Neuronal stem cell (in vitro differentiated cells): Measurements from ENCODE around the gene BAD.

Source experiments
- DNase-seq: peaks from one replicate; pipeline ENCODE4 v3.0.0-alpha.2; 2013; ENCODE audit warnings: low spot score
- H2AFZ ChIP-seq: one replicate; pipeline ENCODE4 v1.6.1; 2013; ENCODE audit warnings: mild to moderate bottlenecking, low read length, inconsistent platforms
- H2AK5ac ChIP-seq: 2 replicates; pipeline ENCODE4 v1.6.1; 2013; ENCODE audit warnings: low read depth, mild to moderate bottlenecking, inconsistent platforms, low read length, moderate library complexity, mixed read lengths
- H2BK120ac ChIP-seq: 2 replicates; pipeline ENCODE4 v1.6.1; 2013; ENCODE audit warnings: low read depth, mild to moderate bottlenecking, inconsistent platforms, low read length, moderate library complexity, mixed read lengths
- H2BK12ac ChIP-seq: one replicate; pipeline ENCODE4 v1.6.1; 2013; ENCODE audit warnings: low read length, inconsistent platforms
- H2BK15ac ChIP-seq: 2 replicates; pipeline ENCODE4 v1.6.1; 2013; ENCODE audit warnings: mild to moderate bottlenecking, low read length, inconsistent platforms, mixed read lengths
- H2BK5ac ChIP-seq: one replicate; pipeline ENCODE4 v1.6.1; 2013; ENCODE audit warnings: inconsistent platforms, mild to moderate bottlenecking, low read length, moderate library complexity
- H3K14ac ChIP-seq: one replicate; pipeline ENCODE4 v1.6.1; 2013; ENCODE audit warnings: low read length, inconsistent platforms
- H3K18ac ChIP-seq: 2 replicates; pipeline ENCODE4 v1.6.1; 2013; ENCODE audit warnings: low read length, inconsistent platforms
- H3K23ac ChIP-seq: 2 replicates; pipeline ENCODE4 v1.6.1; 2013; ENCODE audit warnings: low read depth, mild to moderate bottlenecking, mixed read lengths, low read length, inconsistent platforms; ENCODE audit not compliant: poor library complexity
- H3K27ac ChIP-seq: replicated peaks from 3 replicates; pipeline ENCODE4 v1.5.1; 2013; ENCODE audit warnings: low read length, inconsistent platforms
- H3K27me3 ChIP-seq, 3 experiments: 2 replicates each; pipeline ENCODE4 v1.6.1; 2013; ENCODE audit warnings: low read length in 3 of 3, mild to moderate bottlenecking in 2 of 3, inconsistent platforms in 1 of 3, low read depth in 1 of 3, mixed read lengths in 1 of 3, moderate library complexity in 1 of 3; ENCODE audit not compliant: control insufficient read depth in 3 of 3, insufficient read depth in 3 of 3
- H3K36me3 ChIP-seq, 2 donors: replicated peaks in 1 of 2; 2 replicates each; pipeline ENCODE4 v1.6.1; 2013; ENCODE audit warnings: low read length in 2 of 2; ENCODE audit not compliant: control insufficient read depth in 2 of 2, insufficient read depth in 2 of 2
- H3K4ac ChIP-seq: 2 replicates; pipeline ENCODE4 v1.6.1; 2013; ENCODE audit warnings: inconsistent platforms, mild to moderate bottlenecking, low read length, moderate library complexity
- H3K4me1 ChIP-seq, 2 donors: 1 replicate in 1 of 2; 2 replicates in 1 of 2; pipeline ENCODE4 v1.6.1; 2013; ENCODE audit warnings: low read length in 2 of 2, low read depth in 1 of 2; ENCODE audit not compliant: control insufficient read depth in 2 of 2, insufficient read depth in 1 of 2
- H3K4me2 ChIP-seq: one replicate; pipeline ENCODE4 v1.6.1; 2013; ENCODE audit warnings: mild to moderate bottlenecking, low read length, inconsistent platforms; ENCODE audit not compliant: insufficient read depth, poor library complexity, severe bottlenecking
- H3K4me3 ChIP-seq, 2 donors: 2 replicates each; pipeline ENCODE4 v1.5.1; 2013; ENCODE audit warnings: low read length in 2 of 2, mild to moderate bottlenecking in 2 of 2, inconsistent platforms in 1 of 2, moderate library complexity in 1 of 2
- H3K79me1 ChIP-seq: one replicate; pipeline ENCODE4 v1.6.1; 2013; ENCODE audit warnings: low read depth, mild to moderate bottlenecking, inconsistent platforms, low read length, moderate library complexity
- H3K9ac ChIP-seq: one replicate; pipeline ENCODE4 v1.6.1; 2013; ENCODE audit warnings: mild to moderate bottlenecking, low read depth, low read length, inconsistent platforms; ENCODE audit not compliant: poor library complexity
- H3K9me3 ChIP-seq, 2 donors: replicated peaks in 1 of 2; 2 replicates each; pipeline versions ENCODE3 to v1.6.1; 2013; ENCODE audit warnings: low read length in 2 of 2, mild to moderate bottlenecking in 2 of 2, inconsistent platforms in 1 of 2, low read depth in 1 of 2, mixed read lengths in 1 of 2, moderate library complexity in 1 of 2; ENCODE audit not compliant: control insufficient read depth in 2 of 2, insufficient read depth in 1 of 2
- H4K8ac ChIP-seq: one replicate; pipeline ENCODE4 v1.6.1; 2013; ENCODE audit warnings: low read depth, mild to moderate bottlenecking, inconsistent platforms, low read length, moderate library complexity
- H4K91ac ChIP-seq: one replicate; pipeline ENCODE4 v1.6.1; 2013; ENCODE audit warnings: low read length, low read depth, mild to moderate bottlenecking, inconsistent platforms; ENCODE audit not compliant: poor library complexity
- WGBS, 2 donors: extraction: QIAGEN DNeasy Blood & Tissue Kit; methylation state at CpG; one replicate each; pipeline ENCODE4 v1.1.7; 2013; ENCODE audit warnings: missing lambda C conversion rate in 2 of 2, mixed read lengths in 1 of 2; ENCODE audit not compliant: insufficient read length in 2 of 2, insufficient replicate concordance in 1 of 2; ENCODE audit errors: extremely low coverage in 2 of 2; 5-methylcytosine and 5-hydroxymethylcytosine counted together

Gene BAD

GRCh38 chr11:64223001-64223651, 61.3 kb downstream of the BAD start:
- no peak overlapping the region for H3K4me3 ChIP-seq
- DNase-seq: no peak
- H4K91ac ChIP-seq: no peak overlapping the region
- H2BK5ac ChIP-seq: no peak overlapping the region
- WGBS, 2 donors: no CpG with 5 or more reads among the region's 24 CpGs
- no peak overlapping the region for H3K4me2 ChIP-seq
- H3K18ac ChIP-seq: no peak overlapping the region
- no peak overlapping the region for H3K4ac ChIP-seq
- no peak overlapping the region for H2BK12ac ChIP-seq
- H3K27ac ChIP-seq: no peak overlapping the region
- H2BK120ac ChIP-seq: no peak overlapping the region
- H3K79me1 ChIP-seq: peaks cover 7% of the 10 kb centered on the region
- H3K9me3 ChIP-seq: no peaks in the 10 kb centered on the region
- H3K23ac ChIP-seq: no peak overlapping the region
- no peak overlapping the region for H4K8ac ChIP-seq
- H3K27me3 ChIP-seq: no peaks in the 10 kb centered on the region
- peaks cover 10 to 27% of the 10 kb centered on the region in 2 donors for H3K36me3 ChIP-seq
- H2AK5ac ChIP-seq: no peak overlapping the region
- H3K4me1 ChIP-seq: peaks cover 11 to 17% of the 10 kb centered on the region in 2 donors
- H3K14ac ChIP-seq: no peak overlapping the region
- H2BK15ac ChIP-seq: no peak overlapping the region
- H2AFZ ChIP-seq: no peak overlapping the region
- peak overlapping the region; percentile 15 for H3K9ac ChIP-seq

GRCh38 chr11:64222651-64223000, 61.8 kb downstream of the BAD start:
- Histone ChIP-seq H4K91ac (no peak overlapping the region), H2BK5ac (no peak overlapping the region), H3K79me1 (peaks cover 7% of the 10 kb centered on the region), H3K23ac (no peak overlapping the region), H2BK120ac (no peak overlapping the region), H3K4ac (no peak overlapping the region), H2AFZ (no peak overlapping the region), H3K14ac (no peak overlapping the region), H3K27ac (no peak overlapping the region), H2AK5ac (no peak overlapping the region), H3K4me1 (peaks cover 11 to 17% of the 10 kb centered on the region in 2 donors), H3K18ac (no peak overlapping the region), H3K4me3 (no peak overlapping the region), H3K9ac (no peak overlapping the region), H3K36me3 (peaks cover 10 to 27% of the 10 kb centered on the region in 2 donors), H2BK15ac (no peak overlapping the region), H3K9me3 (no peaks in the 10 kb centered on the region), H2BK12ac (no peak overlapping the region), H3K4me2 (no peak overlapping the region), H4K8ac (no peak overlapping the region), H3K27me3 (no peaks in the 10 kb centered on the region)
- no CpG with 5 or more reads among the region's 9 CpGs for WGBS, 2 donors
- DNase-seq: no peak

GRCh38 chr11:64220798-64221197, 63.7 kb downstream of the BAD start:
- no peak overlapping the region for H4K8ac ChIP-seq
- H2AK5ac ChIP-seq: no peak overlapping the region
- no peak overlapping the region for H3K9ac ChIP-seq
- peak overlapping the region; percentile 33 for H2BK12ac ChIP-seq
- DNase-seq: no peak
- H3K14ac ChIP-seq: no peak overlapping the region
- no CpG with 5 or more reads among the region's 14 CpGs for WGBS, 2 donors
- no peak overlapping the region for H2BK5ac ChIP-seq
- no peaks in the 10 kb centered on the region for H3K27me3 ChIP-seq
- H2BK120ac ChIP-seq: no peak overlapping the region
- H2BK15ac ChIP-seq: no peak overlapping the region
- H3K9me3 ChIP-seq: no peaks in the 10 kb centered on the region
- no peak overlapping the region for H3K4me2 ChIP-seq
- H3K23ac ChIP-seq: no peak overlapping the region
- no peak overlapping the region for H4K91ac ChIP-seq
- no peak overlapping the region for H3K4ac ChIP-seq
- no peak overlapping the region for H3K4me3 ChIP-seq
- no peak overlapping the region for H3K27ac ChIP-seq
- H3K36me3 ChIP-seq: peaks cover 10 to 27% of the 10 kb centered on the region in 2 donors
- H3K79me1 ChIP-seq: peaks cover 4% of the 10 kb centered on the region
- H3K4me1 ChIP-seq: peaks cover 5 to 7% of the 10 kb centered on the region in 2 donors
- H2AFZ ChIP-seq: no peak overlapping the region
- no peak overlapping the region for H3K18ac ChIP-seq

GRCh38 chr11:64220271-64220670, 64.2 kb downstream of the BAD start:
- peak overlapping the region; percentile 50 for H3K9ac ChIP-seq
- H2BK12ac ChIP-seq: no peak overlapping the region
- H3K27ac ChIP-seq: no peak overlapping the region
- no peaks in the 10 kb centered on the region for H3K9me3 ChIP-seq
- H3K4ac ChIP-seq: no peak overlapping the region
- no peak overlapping the region for H2BK120ac ChIP-seq
- H3K4me3 ChIP-seq: no peak overlapping the region
- no peak overlapping the region for H3K4me2 ChIP-seq
- H3K14ac ChIP-seq: no peak overlapping the region
- no CpG with 5 or more reads among the region's 17 CpGs for WGBS, 2 donors
- H2BK15ac ChIP-seq: no peak overlapping the region
- peaks cover 10 to 27% of the 10 kb centered on the region in 2 donors for H3K36me3 ChIP-seq
- H3K27me3 ChIP-seq: no peaks in the 10 kb centered on the region
- no peak overlapping the region for H4K8ac ChIP-seq
- H2AFZ ChIP-seq: no peak overlapping the region
- peaks cover 3 to 5% of the 10 kb centered on the region in 2 donors for H3K4me1 ChIP-seq
- H3K79me1 ChIP-seq: peaks cover 4% of the 10 kb centered on the region
- H3K18ac ChIP-seq: no peak overlapping the region
- no peak overlapping the region for H2AK5ac ChIP-seq
- no peak overlapping the region for H4K91ac ChIP-seq
- H2BK5ac ChIP-seq: no peak overlapping the region
- no peak overlapping the region for H3K23ac ChIP-seq
- DNase-seq: no peak
